SU-DHL-6 (cell line): ENCODE measurements around the gene ADA.

Experiments
- H2AFZ ChIP-seq: fragments of 200-600 bp; sonication (generic); 2 replicates; pipeline ENCODE4 v1.6.1; 2014; ENCODE audit warnings: low read depth, mild to moderate bottlenecking, moderate library complexity, mixed read lengths, antibody characterized with exemption, low read length; ENCODE audit not compliant: severe bottlenecking
- H3F3A ChIP-seq: fragments of 200-600 bp; shearing (Covaris generic); 2 replicates; pipeline ENCODE4 v1.6.0; 2016; ENCODE audit warnings: antibody characterized with exemption, mild to moderate bottlenecking; ENCODE audit not compliant: insufficient read depth
- H3K27ac ChIP-seq: fragments of 200-600 bp; sonication (generic); 2 replicates; pipeline ENCODE4 v1.5.1; 2016; ENCODE audit warnings: low read depth, mild to moderate bottlenecking, low read length, moderate library complexity, mixed read lengths
- H3K27me3 ChIP-seq: fragments of 200-600 bp; sonication (generic), shearing (Covaris generic); 2 replicates; pipeline ENCODE4 v1.6.0; 2014; ENCODE audit warnings: mild to moderate bottlenecking, low read length
- H3K36me3 ChIP-seq: fragments of 200-600 bp; sonication (generic); 2 replicates; pipeline ENCODE4 v1.6.1; 2014; ENCODE audit warnings: mild to moderate bottlenecking, low read length, mixed read lengths
- H3K4me2 ChIP-seq: fragments of 300-600, 200-600 bp; shearing (Covaris generic), sonication (generic); 2 replicates; pipeline ENCODE4 v1.6.0; 2014; ENCODE audit warnings: low read length, low read depth, mild to moderate bottlenecking; ENCODE audit not compliant: poor library complexity, severe bottlenecking
- H3K4me3 ChIP-seq: fragments of 200-600 bp; sonication (generic); 2 replicates; pipeline ENCODE4 v1.5.1; 2014; ENCODE audit warnings: antibody characterized with exemption, low read length, mild to moderate bottlenecking, mixed read lengths; ENCODE audit not compliant: insufficient read depth, poor library complexity, severe bottlenecking
- H3K79me2 ChIP-seq: fragments of 200-600 bp; sonication (generic); 2 replicates; pipeline ENCODE4 v1.6.1; 2014; ENCODE audit warnings: mild to moderate bottlenecking, low read length, moderate library complexity; ENCODE audit not compliant: insufficient read depth
- H3K9ac ChIP-seq: fragments of 200-600 bp; sonication (generic); 2 replicates; pipeline ENCODE4 v1.7.0; 2014; ENCODE audit warnings: mild to moderate bottlenecking, low read length
- H3K9me2 ChIP-seq: fragments of 200-600 bp; sonication (generic); replicated peaks from 2 replicates; pipeline ENCODE4 v1.6.1; 2014; ENCODE audit warnings: low read length; ENCODE audit not compliant: insufficient read depth
- H3K9me3 ChIP-seq: fragments of 200-600 bp; sonication (generic); 2 replicates; pipeline ENCODE4 v1.6.1; 2014; ENCODE audit warnings: low read length, mixed read lengths; ENCODE audit not compliant: insufficient read depth
- H4K20me1 ChIP-seq: fragments of 200-600 bp; sonication (generic); 2 replicates; pipeline ENCODE4 v1.6.1; 2014; ENCODE audit warnings: low read depth, mild to moderate bottlenecking, antibody characterized with exemption, low read length, moderate library complexity, mixed read lengths
- EZH2phosphoT487 ChIP-seq: fragments of 200-600 bp; sonication (generic), shearing (Covaris generic); conservative IDR thresholded peaks from 2 replicates; pipeline ENCODE4 v1.6.1; 2018; ENCODE audit warnings: mild to moderate bottlenecking, antibody characterized with exemption, low read length, moderate library complexity, mixed read lengths
- TF ChIP-seq, protein P1 (sequence below): fragments of 200-600 bp; sonication (generic); IDR thresholded peaks from one replicate; pipeline ENCODE4 v1.5.1; 2017; ENCODE audit warnings: antibody characterized with exemption, mild to moderate bottlenecking, low read length, moderate library complexity; ENCODE audit not compliant: insufficient read depth, poor library complexity, severe bottlenecking

ADA gene

GRCh38 chr20:44624743-44625271, 26.7 kb downstream of the ADA start:
- Histone ChIP-seq H3K4me3 (no peak overlapping the region), H3K9me3 (no peaks in the 10 kb centered on the region), H3F3A (no peaks in the 10 kb centered on the region), H3K9me2 (no peaks in the 10 kb centered on the region), H4K20me1 (no peaks in the 10 kb centered on the region), H3K27me3 (no peaks in the 10 kb centered on the region), H3K4me2 (no peak overlapping the region), H3K9ac (no peak overlapping the region), H3K36me3 (no peaks in the 10 kb centered on the region), H2AFZ (no peak overlapping the region), H3K79me2 (no peaks in the 10 kb centered on the region), H3K27ac (no peak overlapping the region)
- TF ChIP-seq, protein P1, sequence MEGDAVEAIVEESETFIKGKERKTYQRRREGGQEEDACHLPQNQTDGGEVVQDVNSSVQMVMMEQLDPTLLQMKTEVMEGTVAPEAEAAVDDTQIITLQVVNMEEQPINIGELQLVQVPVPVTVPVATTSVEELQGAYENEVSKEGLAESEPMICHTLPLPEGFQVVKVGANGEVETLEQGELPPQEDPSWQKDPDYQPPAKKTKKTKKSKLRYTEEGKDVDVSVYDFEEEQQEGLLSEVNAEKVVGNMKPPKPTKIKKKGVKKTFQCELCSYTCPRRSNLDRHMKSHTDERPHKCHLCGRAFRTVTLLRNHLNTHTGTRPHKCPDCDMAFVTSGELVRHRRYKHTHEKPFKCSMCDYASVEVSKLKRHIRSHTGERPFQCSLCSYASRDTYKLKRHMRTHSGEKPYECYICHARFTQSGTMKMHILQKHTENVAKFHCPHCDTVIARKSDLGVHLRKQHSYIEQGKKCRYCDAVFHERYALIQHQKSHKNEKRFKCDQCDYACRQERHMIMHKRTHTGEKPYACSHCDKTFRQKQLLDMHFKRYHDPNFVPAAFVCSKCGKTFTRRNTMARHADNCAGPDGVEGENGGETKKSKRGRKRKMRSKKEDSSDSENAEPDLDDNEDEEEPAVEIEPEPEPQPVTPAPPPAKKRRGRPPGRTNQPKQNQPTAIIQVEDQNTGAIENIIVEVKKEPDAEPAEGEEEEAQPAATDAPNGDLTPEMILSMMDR = no peak
- no peak for TF ChIP-seq EZH2phosphoT487

DNA sequence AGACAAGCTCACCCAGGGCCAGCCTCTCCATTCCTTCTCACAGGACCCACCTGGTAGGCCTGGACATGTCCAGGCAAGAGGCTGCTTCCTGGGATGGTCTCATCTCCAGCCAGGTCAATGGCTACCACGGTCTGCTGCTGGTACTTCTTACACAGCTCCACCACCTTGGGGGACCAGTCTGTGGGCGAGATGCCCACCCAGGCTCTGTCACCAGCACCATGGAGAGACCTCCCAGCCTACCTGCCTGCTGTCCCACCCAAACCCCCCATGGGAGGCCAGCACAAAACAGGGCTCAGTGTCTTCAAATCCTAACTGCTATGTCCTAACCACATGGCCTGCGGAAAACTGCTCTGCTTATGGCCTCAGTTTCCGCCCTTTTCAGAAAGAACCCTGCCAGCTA, 27.3 kb downstream of the ADA start:
- Histone ChIP-seq H3K36me3 (no peaks in the 10 kb centered on the region), H4K20me1 (no peaks in the 10 kb centered on the region)

GRCh38 chr20:44622501-44623270, 28.8 kb downstream of the ADA start:
- peaks cover 15% of the 10 kb centered on the region for H3F3A ChIP-seq
- no peak overlapping the region for H3K4me2 ChIP-seq
- no peak overlapping the region for H2AFZ ChIP-seq
- H3K9me2 ChIP-seq = no peaks in the 10 kb centered on the region
- no peaks in the 10 kb centered on the region for H3K36me3 ChIP-seq
- H3K79me2 ChIP-seq = no peaks in the 10 kb centered on the region
- TF ChIP-seq, protein P1 = no peak
- no peak for TF ChIP-seq EZH2phosphoT487
- no peak overlapping the region for H3K4me3 ChIP-seq
- H3K9me3 ChIP-seq = no peaks in the 10 kb centered on the region
- H3K9ac ChIP-seq = no peak overlapping the region
- H3K27me3 ChIP-seq = no peaks in the 10 kb centered on the region
- H3K27ac ChIP-seq = no peak overlapping the region
- no peaks in the 10 kb centered on the region for H4K20me1 ChIP-seq

More for the DNA sequence above, 27.3 kb downstream of the ADA start:
- no peaks in the 10 kb centered on the region for H3K79me2 ChIP-seq
- H3K9ac ChIP-seq = no peak overlapping the region
- H3K4me2 ChIP-seq = no peak overlapping the region
- no peak overlapping the region for H2AFZ ChIP-seq
- 0 out of 2 replicates have a peak, but pooled peaks cover under 1% of the 10 kb centered on the region for H3F3A ChIP-seq
- no peak overlapping the region for H3K27ac ChIP-seq
- no peaks in the 10 kb centered on the region for H3K9me2 ChIP-seq
- H3K9me3 ChIP-seq = no peaks in the 10 kb centered on the region
- H3K27me3 ChIP-seq = no peaks in the 10 kb centered on the region
- TF ChIP-seq EZH2phosphoT487 = no peak
- TF ChIP-seq, protein P1 = no peak
- no peak overlapping the region for H3K4me3 ChIP-seq
